Common myeloid progenitor, CD34-positive (primary cell): Measurements from ENCODE around the gene FSIP1.

Experiments used
- CTCF ChIA-PET: fragments of 350-600 bp; sonication (Branson Sonifier 250); formaldehyde crosslinking; loops from one replicate; lab custom pipeline; 2021; ENCODE audit warnings: antibody characterized with exemption; lab: Charles Lee
- POLR2A ChIA-PET: fragments of 350-600 bp; sonication (Branson Sonifier 250); formaldehyde crosslinking; loops from one replicate; lab custom pipeline; 2021; ENCODE audit warnings: antibody characterized with exemption; lab: Charles Lee
- DNase-seq, 3 donors: peaks; one replicate each; pipeline versions ENCODE4 v3.0.0 to v3.0.0-alpha.2; 2013
- H3K27ac ChIP-seq, 2 experiments: 1 replicate in 1 of 2; 2 replicates in 1 of 2; pipeline ENCODE4 v1.7.0; 2013; ENCODE audit warnings: inconsistent platforms in 2 of 2, low read length in 2 of 2, mild to moderate bottlenecking in 2 of 2, low read depth in 1 of 2, moderate library complexity in 1 of 2; ENCODE audit not compliant: severe bottlenecking in 2 of 2, insufficient read depth in 1 of 2, poor library complexity in 1 of 2
- H3K27me3 ChIP-seq, 5 experiments: replicated peaks in 2 of 5; 1 replicate in 3 of 5; 2 replicates in 2 of 5; pipeline versions ENCODE4 v1.6.1 to v1.7.0; 2013; ENCODE audit warnings: low read length in 4 of 5, mild to moderate bottlenecking in 2 of 5, moderate library complexity in 2 of 5, inconsistent platforms in 1 of 5; ENCODE audit not compliant: insufficient read depth in 5 of 5, control insufficient read depth in 4 of 5
- H3K36me3 ChIP-seq, 4 experiments: 1 replicate in 2 of 4; 2 replicates in 2 of 4; pipeline versions ENCODE4 v1.6.1 to v1.7.0; 2013; ENCODE audit warnings: low read length in 3 of 4, control low read depth in 1 of 4, mild to moderate bottlenecking in 1 of 4; ENCODE audit not compliant: control insufficient read depth in 4 of 4, insufficient read depth in 4 of 4
- H3K4me1 ChIP-seq, 4 experiments: 1 replicate in 3 of 4; 2 replicates in 1 of 4; pipeline versions ENCODE4 v1.6.1 to v1.7.1; 2013; ENCODE audit warnings: low read length in 3 of 4, mild to moderate bottlenecking in 3 of 4, control low read depth in 1 of 4, inconsistent platforms in 1 of 4, moderate library complexity in 1 of 4; ENCODE audit not compliant: control insufficient read depth in 4 of 4, insufficient read depth in 4 of 4; ENCODE audit errors: control extremely low read depth in 1 of 4
- H3K4me3 ChIP-seq, 7 experiments: 1 replicate in 4 of 7; 2 replicates in 3 of 7; pipeline versions ENCODE4 v1.5.1 to v1.7.0; 2013; ENCODE audit warnings: mild to moderate bottlenecking in 7 of 7, low read length in 6 of 7, moderate library complexity in 6 of 7, inconsistent platforms in 2 of 7, low read depth in 2 of 7, control low read depth in 1 of 7; ENCODE audit not compliant: insufficient read depth in 4 of 7, control insufficient read depth in 1 of 7; ENCODE audit errors: extremely low read depth in 1 of 7
- H3K9me3 ChIP-seq, 5 experiments: 1 replicate in 4 of 5; 2 replicates in 1 of 5; pipeline versions ENCODE4 v1.6.1 to v1.7.1; 2013; ENCODE audit warnings: low read length in 4 of 5, mild to moderate bottlenecking in 2 of 5, inconsistent platforms in 1 of 5, low read depth in 1 of 5, moderate library complexity in 1 of 5; ENCODE audit not compliant: control insufficient read depth in 4 of 5, insufficient read depth in 2 of 5; ENCODE audit errors: control extremely low read depth in 1 of 5
- WGBS: methylation state at CpG from one replicate; pipeline ENCODE4 v1.1.5; 2013; ENCODE audit not compliant: insufficient coverage; 5-methylcytosine and 5-hydroxymethylcytosine counted together

The FSIP1 gene

GRCh38 chr15:39551476-39551875 lies 231.2 kb downstream of the FSIP1 start:
- DNase-seq, result no peak
- ChIA-PET POLR2A (no interaction called here), CTCF (no interaction called here)
- Histone ChIP-seq H3K4me3 (no peak overlapping the region), H3K9me3 (peaks cover 0 to 2% (median 0%) of the 10 kb centered on the region in 5 experiments), H3K36me3 (no peaks in the 10 kb centered on the region), H3K27me3 (no peaks in the 10 kb centered on the region), H3K4me1 (peaks cover 0 to 4% (median 0%) of the 10 kb centered on the region in 4 experiments), H3K27ac (no peak overlapping the region)
- 86% methylated on average over 1 of the region's 2 CpGs for WGBS
